Testis (tissue), 3 donors: ENCODE measurements around the gene CRISPLD2. TPM values are rescaled to one million over a fixed set of nuclear protein-coding genes. Genes with fewer than 3 reads are reported as not detected.
A peak's percentile ranks its signal among the peaks of the same experiment; 100 is the strongest.

Source experiments
- DNase-seq: peaks from one replicate; pipeline ENCODE4 v3.0.0-alpha.2; 2019
- H3K27ac ChIP-seq, 2 donors: fragments of 200-600 bp; sonication (generic); one replicate each; pipeline ENCODE4 v1.5.1; 2019
- H3K27me3 ChIP-seq: fragments of 200-600 bp; sonication (generic); one replicate; pipeline ENCODE4 v1.5.1; 2019
- H3K36me3 ChIP-seq: fragments of 200-600 bp; sonication (generic); one replicate; pipeline ENCODE4 v1.5.1; 2017; ENCODE audit warnings: low read depth; ENCODE audit errors: missing control alignments
- H3K4me1 ChIP-seq: fragments of 200-600 bp; sonication (generic); one replicate; pipeline ENCODE4 v1.5.1; 2019
- H3K4me3 ChIP-seq, 2 donors: fragments of 200-600 bp; sonication (generic); one replicate each; pipeline ENCODE4 v1.5.1; 2017 to 2019
- H3K9me3 ChIP-seq: fragments of 200-600 bp; sonication (generic); one replicate; pipeline ENCODE4 v1.5.1; 2017
- CTCF ChIP-seq, 3 experiments: fragments of 450-650 bp in 2 of 3; fragments of 200-600 bp in 1 of 3; sonication (generic) in 1 of 3; IDR thresholded peaks; one replicate each; pipeline ENCODE4 v1.5.1; 2016 to 2019; ENCODE audit warnings: antibody characterized with exemption in 3 of 3, mild to moderate bottlenecking in 2 of 3, moderate library complexity in 1 of 3
- POLR2A ChIP-seq: fragments of 450-650 bp; IDR thresholded peaks from one replicate; pipeline ENCODE4 v1.6.1; 2017; ENCODE audit warnings: antibody characterized with exemption, mild to moderate bottlenecking, moderate library complexity
- WGBS, 2 donors: methylation state at CpG; one replicate each; pipeline ENCODE4 v1.1.5; 2018; 5-methylcytosine and 5-hydroxymethylcytosine counted together
- intact Hi-C: fragments of 100-400 bp; cut with DNase I; formaldehyde crosslinking; loops from one replicate; pipeline ENCODE4 v1.15.1; 2023; ENCODE audit warnings: low total_unique reads
- polyA plus RNA-seq: library from polyadenylated mRNA; stranded (reverse); fragments of 350-450 nt; fragmentation: Illumina TruSeq; extraction: RNeasy Lipid Tissue Mini Kit (QIAGEN cat#74804); gene quantifications from one replicate; pipeline ENCODE4 v1.2.3, GENCODE V29; 2014; ENCODE audit warnings: low read depth, low replicate concordance; ENCODE audit not compliant: insufficient read depth
- total RNA-seq, 2 donors: library from RNA; depleted of rRNA; stranded (reverse); fragments of >200 nt; gene quantifications; one replicate each; pipeline ENCODE4 v1.2.3, GENCODE V29; 2016

CRISPLD2 gene
- total and polyA plus RNA-seq, 3 donors from 2014 or later: 47.7 to 59.6 (median 48.8) TPM

- no peak for DNase-seq
- Histone ChIP-seq H3K27me3 (no peaks in the 10 kb centered on the region), H3K27ac (no peak overlapping the region), H3K4me1 (peaks cover 66% of the 10 kb centered on the region), H3K36me3 (no peaks in the 10 kb centered on the region), H3K9me3 (no peaks in the 10 kb centered on the region), H3K4me3 (no peak overlapping the region)
- 32 to 51% methylated on average over 7 of the region's 7 CpGs for WGBS, 2 donors
- intact Hi-C loops: no loop called here
- TF ChIP-seq POLR2A: no peak
- TF ChIP-seq CTCF (IDR thresholded peaks at IDR 0.05): no peak
These were observed 106.7 kb downstream of the CRISPLD2 start for GRCh38 chr16:84926462-84926861.

GRCh38 chr16:84927621-84928591 lies 108.1 kb downstream of the CRISPLD2 start:
- intact Hi-C loops: no loop called here
- DNase-seq: peak; percentile 87
- no peaks in the 10 kb centered on the region for H3K27me3 ChIP-seq
- no peaks in the 10 kb centered on the region for H3K9me3 ChIP-seq
- TF ChIP-seq CTCF (IDR thresholded peaks at IDR 0.05): no peak
- no peak for TF ChIP-seq POLR2A
- peak overlapping the region; percentile 35 to 78 for H3K27ac ChIP-seq
- WGBS, 2 donors: 38 to 52% methylated on average over 18 to 34 of the region's 34 CpGs
- H3K36me3 ChIP-seq: no peaks in the 10 kb centered on the region
- no peak overlapping the region for H3K4me3 ChIP-seq
- H3K4me1 ChIP-seq: peaks cover 62% of the 10 kb centered on the region

GRCh38 chr16:84928679-84929420 lies 109.1 kb downstream of the CRISPLD2 start:
- Histone ChIP-seq H3K27ac (peak overlapping the region; percentile 67 to 78), H3K4me3 (no peak overlapping the region), H3K4me1 (peaks cover 70% of the 10 kb centered on the region), H3K9me3 (no peaks in the 10 kb centered on the region), H3K27me3 (no peaks in the 10 kb centered on the region), H3K36me3 (no peaks in the 10 kb centered on the region)
- intact Hi-C loops: no loop called here
- peak; percentile 87 for DNase-seq
- 27 to 46% methylated on average over 11 to 16 of the region's 16 CpGs for WGBS, 2 donors
- no peak for TF ChIP-seq POLR2A

GRCh38 chr16:84929421-84930297 lies 109.9 kb downstream of the CRISPLD2 start:
- Histone ChIP-seq H3K27ac (peak overlapping the region; percentile 67 to 78), H3K36me3 (no peaks in the 10 kb centered on the region), H3K9me3 (no peaks in the 10 kb centered on the region), H3K27me3 (no peaks in the 10 kb centered on the region), H3K4me1 (peaks cover 72% of the 10 kb centered on the region), H3K4me3 (no peak overlapping the region)
- 29 to 36% methylated on average over 31 to 36 of the region's 36 CpGs for whole genome bisulfite sequencing, 2 donors
- DNase-seq: peak; percentile 82
- intact Hi-C loops: no loop called here
- no peak for TF ChIP-seq CTCF (IDR thresholded peaks at IDR 0.05)
- TF ChIP-seq POLR2A: no peak
